Measurements from ENCODE around the gene ZFP82. TPM values are rescaled to one million over a fixed set of nuclear protein-coding genes. Genes with fewer than 3 reads are reported as not detected.
A peak's percentile ranks its signal among the peaks of the same experiment; 100 is the strongest.

Gene ZFP82
- total and polyA plus RNA-seq, 2 of the 4 experiments (the other 2 are of a cell fraction), result 1.6 to 3.9 TPM

GRCh38 chr19:36421749-36422481 is 3.5 kb upstream of the ZFP82 start:
- Histone ChIP-seq H4K91ac (ENCODE audit: insufficient read depth, low read depth, low read length) (no peak overlapping the region), H3K36me3 (ENCODE audit: control insufficient read depth, insufficient read depth, low read length) (no peaks in the 10 kb centered on the region), H3K27ac (ENCODE audit: insufficient read depth, low read length) (no peak overlapping the region), H3K23ac (ENCODE audit: low read depth, low read length) (no peak overlapping the region), H3K9ac (ENCODE audit: low read depth, low read length) (no peak overlapping the region), H3K4me1 (ENCODE audit: control insufficient read depth, insufficient read depth, low read length) (peaks cover 5% of the 10 kb centered on the region; the same call in 1 of the 2 replicates), H3K79me1 (ENCODE audit: low read depth in 1 of 2, low read length in 2 of 2) (peaks cover 5 to 11% of the 10 kb centered on the region in 2 experiments), H3K9me1 (ENCODE audit: insufficient read depth, low read length) (no peaks in the 10 kb centered on the region), H3K4me2 (ENCODE audit: low read depth, low read length) (peak overlapping the region; percentile 36; the same call in 1 of the 2 replicates), H2AK9ac (replicated peaks; ENCODE audit: low read depth, low read length, poor library complexity) (no peak overlapping the region), H3K27me3 (ENCODE audit: control insufficient read depth, insufficient read depth, low read length) (no peaks in the 10 kb centered on the region), H4K20me1 (ENCODE audit: insufficient read depth, low read length) (no peaks in the 10 kb centered on the region), H3K14ac (replicated peaks; ENCODE audit: low read depth, low read length) (no peak overlapping the region), H2AFZ (replicated peaks; ENCODE audit: low read length, poor library complexity) (peak overlapping the region; percentile 89), H2BK15ac (ENCODE audit: low read depth, low read length) (no peak overlapping the region), H2BK120ac (ENCODE audit: low read depth, low read length) (no peak overlapping the region), H3K4ac (ENCODE audit: low read depth, low read length) (no peak overlapping the region), H4K5ac (ENCODE audit: low read depth, low read length) (no peak overlapping the region), H3K9me3 (ENCODE audit: control insufficient read depth, insufficient read depth, low read length) (peaks cover 5% of the 10 kb centered on the region), H3K4me3 (ENCODE audit: insufficient read depth, low read depth, low read length) (peak overlapping the region; percentile 42), H2BK20ac (ENCODE audit: low read depth, low read length) (no peak overlapping the region), H2BK5ac (ENCODE audit: low read depth, low read length, poor library complexity, severe bottlenecking) (no peak overlapping the region), H4K8ac (ENCODE audit: low read depth in 2 of 2, low read length in 2 of 2) (peak overlapping the region in 1 of 2 experiments; percentile 64; a peak in 2 of 4 replicates), H3K18ac (ENCODE audit: low read depth, low read length) (no peak overlapping the region), H2AK5ac (ENCODE audit: low read depth, low read length) (no peak overlapping the region), H3K56ac (ENCODE audit: extremely low read depth, insufficient read depth, low read length) (no peak overlapping the region)
- no peak for TF ChIP-seq MXI1 (IDR thresholded peaks at IDR 0.05; ENCODE audit: borderline replicate concordance, low read depth, low read length)
- TF ChIP-seq CTCF (conservative IDR thresholded peaks at IDR 0.05; ENCODE audit: low read depth, low read length), result no peak
- no peak for TF ChIP-seq FOS (IDR thresholded peaks at IDR 0.05; ENCODE audit: low read depth, low read length)
- no peak for TF ChIP-seq BHLHE40 (IDR thresholded peaks at IDR 0.05; ENCODE audit: low read depth, low read length)
- TF ChIP-seq CEBPB (IDR thresholded peaks at IDR 0.05; ENCODE audit: low read depth, low read length), result no peak
- intact Hi-C loops (cut with micrococcal nuclease), result no loop called here
- DNase-seq, result no peak
- 42% methylated on average over 10 of the region's 33 CpGs; no CpG with 5 or more reads in 1 of the 2 experiments for WGBS, 2 experiments (ENCODE audit: extremely low coverage in 2 of 2, insufficient read length in 1 of 2)
- ChIA-PET POLR2A (ENCODE audit: unreplicated experiment) (no interaction called here), CTCF (no interaction called here)
- in situ Hi-C loops (cut with MboI; ENCODE audit: low sequenced_read_pairs), result no loop called here
- dilution Hi-C loops (cut with HindIII; ENCODE audit: low sequenced_read_pairs, unreplicated experiment), result no loop called here
- BruUV-seq (replicated peaks), result no TSS peak
- ATAC-seq (ENCODE audit: low read depth), result no peak

Measured in IMR-90 (cell line).